Fibroblast of mammary gland (primary cell): ENCODE measurements around the gene TSHZ2.

ENCODE experiments used
- DNase-seq: peaks from one replicate; pipeline ENCODE4 v3.0.0-alpha.2; 2010; ENCODE audit warnings: low read depth
- H3K4me3 ChIP-seq: 2 replicates; pipeline ENCODE4 v1.5.1; 2011; ENCODE audit warnings: low read depth, mild to moderate bottlenecking, low read length, moderate library complexity; ENCODE audit not compliant: control insufficient read depth
- CTCF ChIP-seq: conservative IDR thresholded peaks from 2 replicates; pipeline ENCODE4 v1.5.1; 2011; ENCODE audit warnings: low read depth, low read length, inconsistent platforms; ENCODE audit not compliant: control insufficient read depth, insufficient read depth

Gene TSHZ2

GRCh38 chr20:53243152-53243551 lies 271.0 kb downstream of the TSHZ2 start:
- no peak for TF ChIP-seq CTCF

DNA sequence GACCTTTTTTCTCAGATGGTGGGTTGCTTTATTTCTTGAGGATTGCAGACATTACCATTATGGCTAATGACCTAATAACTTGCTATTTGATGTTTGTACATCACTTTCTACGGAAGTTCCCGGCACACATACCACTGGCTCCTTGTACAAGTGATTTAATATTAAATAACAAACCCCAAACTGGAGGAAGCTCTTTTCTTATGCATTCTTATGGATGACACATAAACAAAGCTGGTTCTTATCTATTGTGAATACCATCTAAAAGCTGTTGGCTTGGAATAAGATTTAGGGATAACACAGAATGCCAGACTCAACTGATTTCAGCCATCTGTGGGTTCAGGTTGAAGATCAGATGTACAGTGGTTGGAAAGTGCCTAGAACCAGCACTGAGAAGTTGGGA lies 272.6 kb downstream of the TSHZ2 start:
- no peak overlapping the region for H3K4me3 ChIP-seq
- DNase-seq, result no peak
- TF ChIP-seq CTCF, result no peak

More at GRCh38 chr20:53243152-53243551, 271.0 kb downstream of the TSHZ2 start:
- H3K4me3 ChIP-seq, result no peak overlapping the region
- no peak for DNase-seq

DNA sequence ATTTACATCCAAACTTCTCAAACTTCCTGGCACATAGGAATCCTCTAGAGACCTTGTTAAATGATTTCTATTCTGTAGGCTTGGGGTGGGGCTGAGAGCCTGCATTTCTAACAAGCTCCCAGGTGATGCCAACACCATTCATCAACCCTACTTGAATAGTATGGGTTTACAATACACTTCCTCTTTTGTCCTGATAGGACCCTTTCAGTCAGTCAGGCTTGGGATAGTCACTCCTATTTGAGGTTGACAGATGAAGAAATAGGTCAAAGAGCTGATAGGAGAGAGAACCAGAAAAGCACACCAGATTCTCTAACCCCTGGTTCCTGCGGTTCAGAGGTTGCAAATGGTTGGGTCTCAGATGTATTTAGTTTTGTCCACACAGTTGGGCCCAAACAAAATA lies 273.4 kb downstream of the TSHZ2 start:
- no peak for TF ChIP-seq CTCF
- no peak for DNase-seq
- H3K4me3 ChIP-seq, result no peak overlapping the region

DNA sequence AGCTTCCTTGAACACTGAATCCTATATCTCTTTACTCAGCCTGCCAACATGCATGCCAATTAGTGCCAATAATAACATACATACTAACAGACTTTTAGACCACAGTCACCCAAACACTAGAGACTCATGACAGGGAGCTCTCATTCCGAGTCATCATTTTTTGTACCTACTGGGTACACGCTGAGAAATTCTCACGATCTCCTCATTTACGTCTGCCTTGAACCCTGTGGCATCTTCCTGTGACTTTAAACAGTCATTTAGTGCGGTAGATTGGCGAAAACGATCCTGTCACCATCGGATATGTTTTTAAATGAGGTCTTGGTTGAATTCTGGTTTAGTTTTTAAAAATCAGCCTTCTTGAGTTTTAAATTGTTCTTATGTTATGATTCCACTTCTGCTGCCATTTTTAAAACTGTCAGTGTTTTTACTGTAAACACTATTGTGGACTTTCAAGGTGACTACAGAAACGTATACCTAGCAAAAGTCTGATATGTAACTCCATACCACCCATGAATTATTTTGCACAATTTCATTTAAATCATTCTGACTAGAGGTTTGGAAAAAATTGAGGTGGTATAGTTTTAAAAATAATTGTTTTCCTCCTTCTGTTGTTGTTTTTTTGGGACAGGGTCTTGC lies 275.4 kb downstream of the TSHZ2 start:
- no peak for DNase-seq
- H3K4me3 ChIP-seq, result no peak overlapping the region
- TF ChIP-seq CTCF, result no peak

GRCh38 chr20:53250456-53250855 lies 278.3 kb downstream of the TSHZ2 start:
- no peak for DNase-seq
- TF ChIP-seq CTCF, result no peak
- H3K4me3 ChIP-seq, result no peak overlapping the region

GRCh38 chr20:53252002-53252401 lies 279.8 kb downstream of the TSHZ2 start:
- DNase-seq, result no peak
- no peak overlapping the region for H3K4me3 ChIP-seq
- no peak for TF ChIP-seq CTCF

DNA sequence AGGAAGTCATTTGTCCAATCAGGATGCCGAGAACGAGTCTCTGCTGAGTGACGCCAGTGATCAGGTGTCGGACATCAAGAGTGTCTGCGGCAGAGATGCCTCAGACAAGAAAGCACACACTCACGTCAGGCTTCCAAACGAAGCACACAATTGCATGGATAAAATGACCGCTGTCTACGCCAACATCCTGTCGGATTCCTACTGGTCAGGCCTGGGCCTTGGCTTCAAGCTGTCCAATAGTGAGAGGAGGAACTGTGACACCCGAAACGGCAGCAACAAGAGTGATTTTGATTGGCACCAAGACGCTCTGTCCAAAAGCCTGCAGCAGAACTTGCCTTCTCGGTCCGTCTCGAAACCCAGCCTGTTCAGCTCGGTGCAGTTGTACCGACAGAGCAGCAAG lies 281.5 kb downstream of the TSHZ2 start:
- no peak for TF ChIP-seq CTCF
- DNase-seq, result no peak
- no peak overlapping the region for H3K4me3 ChIP-seq
